K562 (cell line): ENCODE data around the gene TIPARP. TPM values are rescaled to one million over a fixed set of nuclear protein-coding genes. Genes with fewer than 3 reads are reported as not detected.

Source experiments
- ATAC-seq: fragments of 200-7000 bp; cut with Tn5 transposase; 3 replicates; pipeline ENCODE4 v1.9.1; 2020; ENCODE audit warnings: moderate library complexity
- BruUV-seq: library from RNA; stranded (reverse); fragments of 400-500 nt; replicated peaks from 2 replicates; lab custom pipeline; 2021; lab: Mats Ljungman, UMichigan
- CTCF ChIA-PET: fragments of 300-600 bp; formaldehyde crosslinking; extraction: SDS; loops from one replicate; lab custom pipeline; 2021; ENCODE audit warnings: low intra/inter-chr PET ratio; lab: Yijun Ruan, JAX
- POLR2A ChIA-PET: fragments of 300-600, 350-650 bp; sonication (Branson Sonifier 250); formaldehyde crosslinking; extraction: SDS; loops from one replicate; lab custom pipeline; 2021; ENCODE audit warnings: antibody characterized with exemption, inconsistent platforms; lab: Yijun Ruan, JAX
- DNase-seq, 4 experiments: peaks; one replicate each; pipeline versions ENCODE4 v3.0.0 to v3.0.0-alpha.2; 2011 to 2018; ENCODE audit warnings: low spot score in 3 of 4, mixed read lengths in 3 of 4; ENCODE audit errors: extremely low read depth in 1 of 4
- FAIRE-seq: peaks from 2 replicates; lab custom pipeline; 2011; peaks lifted over from hg19 to GRCh38; lab: Jason Lieb, UNC
- H2AFZ ChIP-seq: 2 replicates; pipeline ENCODE4 v1.6.0; 2011; ENCODE audit warnings: low read depth, low read length, control low read depth, inconsistent platforms
- H3K27ac ChIP-seq: fragments of 200-600 bp; 3 replicates; pipeline ENCODE4 v1.8.0; 2011; ENCODE audit warnings: low read depth, mild to moderate bottlenecking, control low read depth, inconsistent platforms, low read length, moderate library complexity, mixed read lengths; ENCODE audit errors: extremely low read depth
- H3K27me3 ChIP-seq, 2 experiments: fragments of 300-600 bp in 1 of 2; 2 replicates in 1 of 2; 3 replicates in 1 of 2; pipeline versions ENCODE4 v1.6.0 to v1.8.0; 2011; ENCODE audit warnings: inconsistent platforms in 2 of 2, low read length in 2 of 2, mild to moderate bottlenecking in 1 of 2, mixed read lengths in 1 of 2, moderate library complexity in 1 of 2; ENCODE audit not compliant: control insufficient read depth in 2 of 2, insufficient read depth in 2 of 2
- H3K36me3 ChIP-seq: fragments of 300-600 bp; 3 replicates; pipeline ENCODE4 v1.8.0; 2011; ENCODE audit warnings: mild to moderate bottlenecking, low read length, inconsistent platforms; ENCODE audit not compliant: control insufficient read depth, insufficient read depth
- H3K4me1 ChIP-seq, 2 experiments: fragments of 200-600 bp in 1 of 2; replicated peaks in 1 of 2; 2 replicates in 1 of 2; 3 replicates in 1 of 2; pipeline versions ENCODE4 v1.5.1 to v1.8.0; 2011; ENCODE audit warnings: inconsistent platforms in 2 of 2, low read length in 2 of 2, mild to moderate bottlenecking in 1 of 2, mixed read lengths in 1 of 2, moderate library complexity in 1 of 2; ENCODE audit not compliant: control insufficient read depth in 2 of 2, insufficient read depth in 2 of 2
- H3K4me2 ChIP-seq: 2 replicates; pipeline ENCODE4 v1.6.1; 2011; ENCODE audit warnings: low read length, control low read depth, inconsistent platforms, mixed read lengths; ENCODE audit not compliant: insufficient read depth
- H3K4me3 ChIP-seq: fragments of 200-600 bp; sonication (generic), shearing (Covaris generic); 2 replicates; pipeline ENCODE4 v1.5.1; 2016; ENCODE audit warnings: control low read depth, inconsistent platforms
- H3K79me2 ChIP-seq: fragments of 200-600 bp; 3 replicates; pipeline ENCODE4 v1.8.0; 2011; ENCODE audit warnings: low read length, inconsistent platforms; ENCODE audit not compliant: control insufficient read depth, insufficient read depth
- H3K9ac ChIP-seq, 2 experiments: 2 replicates each; pipeline versions ENCODE4 v1.6.0 to v1.6.1; 2011; ENCODE audit warnings: low read depth in 2 of 2, low read length in 2 of 2, control low read depth in 1 of 2, inconsistent platforms in 1 of 2, mild to moderate bottlenecking in 1 of 2, mixed read lengths in 1 of 2; ENCODE audit not compliant: insufficient read depth in 1 of 2
- H3K9me1 ChIP-seq: one replicate; pipeline ENCODE4 v1.6.0; 2011; ENCODE audit warnings: inconsistent platforms, mild to moderate bottlenecking, low read length, moderate library complexity; ENCODE audit not compliant: control insufficient read depth, insufficient read depth
- H3K9me3 ChIP-seq: replicated peaks from 2 replicates; pipeline ENCODE4 v1.5.1; 2011; ENCODE audit warnings: low read depth, low read length, inconsistent platforms; ENCODE audit not compliant: control insufficient read depth, insufficient read depth
- H4K20me1 ChIP-seq: replicated peaks from 2 replicates; pipeline ENCODE4 v1.6.1; 2011; ENCODE audit warnings: low read length, inconsistent platforms, mixed read lengths; ENCODE audit not compliant: control insufficient read depth, insufficient read depth
- ATF7 ChIP-seq: fragments of 450-650 bp; IDR thresholded peaks from 2 replicates; pipeline ENCODE4 v1.7.1; 2014; ENCODE audit warnings: mild to moderate bottlenecking, moderate library complexity
- CREB1 ChIP-seq, 2 experiments: sonication (generic) in 1 of 2; formaldehyde crosslinking in 1 of 2; IDR thresholded peaks; 2 replicates each; pipeline versions ENCODE4 v1.6.1 to v1.8.0; 2012 to 2022; ENCODE audit warnings: inconsistent platforms in 1 of 2, mild to moderate bottlenecking in 1 of 2, missing genetic modification reagents in 1 of 2, moderate library complexity in 1 of 2
- DIDO1 ChIP-seq: fragments of 450-650 bp; IDR thresholded peaks from 2 replicates; pipeline ENCODE4 v1.6.1; 2016; ENCODE audit warnings: low read depth, missing biosample characterization, missing genetic modification characterization
- MYC ChIP-seq, 2 experiments: fragments of 250-450 bp in 1 of 2; sonication (Bioruptor Pico) in 1 of 2; IDR thresholded peaks; 2 replicates each; pipeline versions ENCODE4 v1.5.1 to v1.6.1; 2012 to 2021; ENCODE audit warnings: low read depth in 2 of 2, borderline replicate concordance in 1 of 2, improper control_type of control experiment in 1 of 2, low read length in 1 of 2, mild to moderate bottlenecking in 1 of 2, moderate library complexity in 1 of 2
- POLR2A ChIP-seq: fragments of 450-650 bp; conservative IDR thresholded peaks from 2 replicates; pipeline ENCODE4 v1.6.1; 2016
- PYGO2 ChIP-seq: fragments of 450-650 bp; IDR thresholded peaks from 2 replicates; pipeline ENCODE4 v1.6.1; 2016; ENCODE audit warnings: mild to moderate bottlenecking, missing genetic modification characterization, moderate library complexity, missing compliant biosample characterization
- U2AF2 ChIP-seq: fragments of 200-400 bp; formaldehyde crosslinking; optimal IDR thresholded peaks from 2 replicates; pipeline ENCODE3; 2017; ENCODE audit warnings: low read depth, mild to moderate bottlenecking, low read length
- ZKSCAN1 ChIP-seq: fragments of 150-350 bp; IDR thresholded peaks from 2 replicates; pipeline ENCODE4 v1.6.1; 2016; ENCODE audit warnings: low read depth, low read length
- ZNF436 ChIP-seq: fragments of 250-450, 450-650 bp; sonication (Bioruptor Pico); formaldehyde crosslinking; IDR thresholded peaks from 2 replicates; pipeline ENCODE4 v1.7.0; 2020; ENCODE audit warnings: mild to moderate bottlenecking
- ZNF583 ChIP-seq: fragments of 250-450 bp; sonication (Bioruptor Pico); IDR thresholded peaks from 2 replicates; pipeline ENCODE4 v1.4.0; 2020
- ZSCAN32 ChIP-seq: fragments of 450-650 bp; formaldehyde crosslinking; IDR thresholded peaks from 2 replicates; pipeline ENCODE4 v1.4.0; 2020; ENCODE audit warnings: mild to moderate bottlenecking, moderate library complexity
- WGBS: fragments of 100-300 bp; shearing (Covaris generic); methylation state at CpG from one replicate; pipeline ENCODE4 v1.1.6; 2016; ENCODE audit warnings: low coverage, mixed read lengths; ENCODE audit not compliant: insufficient coverage; ENCODE audit errors: missing lambda C conversion rate; 5-methylcytosine and 5-hydroxymethylcytosine counted together
- in situ Hi-C: fragments of 300-500 bp; cut with MboI; formaldehyde crosslinking; loops from 4 replicates; pipeline ENCODE4 v1.15.0; 2018; ENCODE audit warnings: inconsistent platforms, mixed read lengths
- intact Hi-C: fragments of 100-400 bp; cut with micrococcal nuclease; formaldehyde crosslinking; loops from 2 replicates; pipeline ENCODE4 v1.14.2; 2022
- polyA plus RNA-seq, 8 experiments: library from polyadenylated mRNA; depleted of rRNA in 4 of 8; stranded (reverse) in 5 of 8; unstranded in 3 of 8; fragments of >200 nt; fragmentation: Nextera tagmentation in 2 of 8; fragmentation: Illumina TruSeq in 1 of 8; extraction: Ambion mirVana in 2 of 8; extraction: Trizol in 1 of 8; gene quantifications; 2 replicates each; pipeline versions ENCODE4 v1.2.1 to v1.2.3, GENCODE V29; 2011 to 2014; ENCODE audit warnings: inconsistent platforms in 1 of 8, missing spikeins in 1 of 8
- total RNA-seq, 7 experiments: library from RNA; depleted of rRNA in 6 of 7; stranded (reverse); fragments of >200 nt in 6 of 7; fragmentation: Illumina TruSeq in 2 of 7; extraction: Trizol in 2 of 7; gene quantifications; 2 replicates each; pipeline versions ENCODE4 v1.2.1 to v1.2.3, GENCODE V29; 2011 to 2021; ENCODE audit warnings: low replicate concordance in 1 of 7
- TF ChIP-seq, protein P1 (sequence below): fragments of 250-450 bp; sonication (Bioruptor Pico); IDR thresholded peaks from 2 replicates; pipeline ENCODE4 v1.4.0; 2020; ENCODE audit warnings: mild to moderate bottlenecking
- TF ChIP-seq, protein P2 (sequence below): sonication (generic); formaldehyde crosslinking; IDR thresholded peaks from 2 replicates; pipeline ENCODE4 v1.9.0; 2022; ENCODE audit warnings: mild to moderate bottlenecking, missing genetic modification reagents
- TF ChIP-seq, protein P3 (sequence below), 2 experiments: fragments of 450-650 bp; conservative IDR thresholded peaks; 2 replicates each; pipeline ENCODE4 v1.6.1; 2017; ENCODE audit warnings: mild to moderate bottlenecking in 2 of 2, moderate library complexity in 2 of 2
- TF ChIP-seq, protein P4 (sequence below): fragments of 450-650 bp; IDR thresholded peaks from 2 replicates; pipeline ENCODE4 v1.6.1; 2016; ENCODE audit warnings: borderline replicate concordance
- TF ChIP-seq, protein P5 (sequence below): fragments of 200-800 bp; sonication (Bioruptor generic); IDR thresholded peaks from 2 replicates; pipeline ENCODE4 v1.6.1; 2017; ENCODE audit warnings: missing genetic modification characterization, missing compliant biosample characterization

TIPARP gene
- total and polyA plus RNA-seq, 9 of the 15 experiments (the other 6 are each of a cell fraction or from before 2014, with no cell fraction given), result 2.4 to 29.4 (median 15.1) TPM

DNA sequence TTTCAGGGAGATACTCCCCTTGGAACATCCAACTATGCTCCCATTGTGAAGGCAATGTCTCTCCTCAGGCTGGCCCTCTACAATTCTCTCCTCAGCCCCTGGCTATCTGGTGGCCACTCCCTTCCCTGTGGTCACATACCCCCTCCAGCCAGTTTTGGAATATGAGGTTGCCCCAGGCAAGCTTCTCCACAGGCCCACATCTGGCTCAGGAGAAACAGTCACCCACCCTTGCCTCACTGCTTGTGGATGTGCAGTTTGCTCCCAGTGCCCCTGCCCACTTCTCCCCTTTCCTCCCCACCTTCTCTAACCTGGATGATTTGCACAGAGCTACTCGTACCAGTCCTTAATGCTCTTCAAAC, 15.7 kb upstream of the TIPARP start:
- 22% methylated on average over 1 of the region's 1 CpG for WGBS
- H3K9me1 ChIP-seq, result no peaks in the 10 kb centered on the region
- in situ Hi-C loops, result loop anchor here (25.0 kb wide), 1 partner anchor 646 kb away; no protein-coding TSS in a partner anchor
- POLR2A ChIA-PET, result interaction anchor here (0.6 to 1.6 kb wide), 2 partner anchors 11 to 15 kb away, joined by 3 read pairs; no protein-coding TSS in a partner anchor
- intact Hi-C loops, result no loop called here
- no peak overlapping the region for H3K4me2 ChIP-seq
- H3K9me3 ChIP-seq, result no peaks in the 10 kb centered on the region
- no TSS peak for BruUV-seq
- H2AFZ ChIP-seq, result peak overlapping the region; percentile 19; the same call in 1 of the 2 replicates
- no peak overlapping the region for H3K9ac ChIP-seq
- H3K4me3 ChIP-seq, result no peak overlapping the region
- H4K20me1 ChIP-seq, result no peaks in the 10 kb centered on the region
- FAIRE-seq, result no peak
- no peaks in the 10 kb centered on the region for H3K27me3 ChIP-seq
- H3K79me2 ChIP-seq, result no peaks in the 10 kb centered on the region
- no peaks in the 10 kb centered on the region for H3K36me3 ChIP-seq
- TF ChIP-seq PYGO2, result no peak
- TF ChIP-seq, protein P1, sequence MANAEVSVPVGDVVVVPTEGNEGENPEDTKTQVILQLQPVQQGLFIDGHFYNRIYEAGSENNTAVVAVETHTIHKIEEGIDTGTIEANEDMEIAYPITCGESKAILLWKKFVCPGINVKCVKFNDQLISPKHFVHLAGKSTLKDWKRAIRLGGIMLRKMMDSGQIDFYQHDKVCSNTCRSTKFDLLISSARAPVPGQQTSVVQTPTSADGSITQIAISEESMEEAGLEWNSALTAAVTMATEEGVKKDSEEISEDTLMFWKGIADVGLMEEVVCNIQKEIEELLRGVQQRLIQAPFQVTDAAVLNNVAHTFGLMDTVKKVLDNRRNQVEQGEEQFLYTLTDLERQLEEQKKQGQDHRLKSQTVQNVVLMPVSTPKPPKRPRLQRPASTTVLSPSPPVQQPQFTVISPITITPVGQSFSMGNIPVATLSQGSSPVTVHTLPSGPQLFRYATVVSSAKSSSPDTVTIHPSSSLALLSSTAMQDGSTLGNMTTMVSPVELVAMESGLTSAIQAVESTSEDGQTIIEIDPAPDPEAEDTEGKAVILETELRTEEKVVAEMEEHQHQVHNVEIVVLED (CRISPR knock-in tag), result no peak
- no peak for TF ChIP-seq U2AF2
- TF ChIP-seq, protein P2, sequence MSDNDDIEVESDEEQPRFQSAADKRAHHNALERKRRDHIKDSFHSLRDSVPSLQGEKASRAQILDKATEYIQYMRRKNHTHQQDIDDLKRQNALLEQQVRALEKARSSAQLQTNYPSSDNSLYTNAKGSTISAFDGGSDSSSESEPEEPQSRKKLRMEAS (CRISPR knock-in tag), result no peak
- TF ChIP-seq MYC (IDR thresholded peaks at IDR 0.05; ENCODE audit: low read depth, low read length), result no peak
- no peak for TF ChIP-seq MYC (CRISPR knock-in tag; IDR thresholded peaks at IDR 0.05; ENCODE audit: borderline replicate concordance, low read depth)
- TF ChIP-seq, protein P3, sequence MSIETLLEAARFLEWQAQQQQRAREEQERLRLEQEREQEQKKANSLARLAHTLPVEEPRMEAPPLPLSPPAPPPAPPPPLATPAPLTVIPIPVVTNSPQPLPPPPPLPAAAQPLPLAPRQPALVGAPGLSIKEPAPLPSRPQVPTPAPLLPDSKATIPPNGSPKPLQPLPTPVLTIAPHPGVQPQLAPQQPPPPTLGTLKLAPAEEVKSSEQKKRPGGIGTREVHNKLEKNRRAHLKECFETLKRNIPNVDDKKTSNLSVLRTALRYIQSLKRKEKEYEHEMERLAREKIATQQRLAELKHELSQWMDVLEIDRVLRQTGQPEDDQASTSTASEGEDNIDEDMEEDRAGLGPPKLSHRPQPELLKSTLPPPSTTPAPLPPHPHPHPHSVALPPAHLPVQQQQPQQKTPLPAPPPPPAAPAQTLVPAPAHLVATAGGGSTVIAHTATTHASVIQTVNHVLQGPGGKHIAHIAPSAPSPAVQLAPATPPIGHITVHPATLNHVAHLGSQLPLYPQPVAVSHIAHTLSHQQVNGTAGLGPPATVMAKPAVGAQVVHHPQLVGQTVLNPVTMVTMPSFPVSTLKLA (conservative IDR thresholded peaks at IDR 0.05), result no peak
- TF ChIP-seq ZKSCAN1, result no peak
- TF ChIP-seq ATF7, result no peak
- no peak for TF ChIP-seq ZNF436 (CRISPR knock-in tag)
- no peak for TF ChIP-seq POLR2A
- TF ChIP-seq CREB1 (IDR thresholded peaks at IDR 0.05), result no peak
- no peak for TF ChIP-seq CREB1 (CRISPR knock-in tag; IDR thresholded peaks at IDR 0.05)
- TF ChIP-seq ZNF583 (CRISPR knock-in tag), result no peak
- TF ChIP-seq, protein P4, sequence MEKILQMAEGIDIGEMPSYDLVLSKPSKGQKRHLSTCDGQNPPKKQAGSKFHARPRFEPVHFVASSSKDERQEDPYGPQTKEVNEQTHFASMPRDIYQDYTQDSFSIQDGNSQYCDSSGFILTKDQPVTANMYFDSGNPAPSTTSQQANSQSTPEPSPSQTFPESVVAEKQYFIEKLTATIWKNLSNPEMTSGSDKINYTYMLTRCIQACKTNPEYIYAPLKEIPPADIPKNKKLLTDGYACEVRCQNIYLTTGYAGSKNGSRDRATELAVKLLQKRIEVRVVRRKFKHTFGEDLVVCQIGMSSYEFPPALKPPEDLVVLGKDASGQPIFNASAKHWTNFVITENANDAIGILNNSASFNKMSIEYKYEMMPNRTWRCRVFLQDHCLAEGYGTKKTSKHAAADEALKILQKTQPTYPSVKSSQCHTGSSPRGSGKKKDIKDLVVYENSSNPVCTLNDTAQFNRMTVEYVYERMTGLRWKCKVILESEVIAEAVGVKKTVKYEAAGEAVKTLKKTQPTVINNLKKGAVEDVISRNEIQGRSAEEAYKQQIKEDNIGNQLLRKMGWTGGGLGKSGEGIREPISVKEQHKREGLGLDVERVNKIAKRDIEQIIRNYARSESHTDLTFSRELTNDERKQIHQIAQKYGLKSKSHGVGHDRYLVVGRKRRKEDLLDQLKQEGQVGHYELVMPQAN, result no peak
- no peak for TF ChIP-seq ZSCAN32 (CRISPR knock-in tag)
- TF ChIP-seq, protein P5, sequence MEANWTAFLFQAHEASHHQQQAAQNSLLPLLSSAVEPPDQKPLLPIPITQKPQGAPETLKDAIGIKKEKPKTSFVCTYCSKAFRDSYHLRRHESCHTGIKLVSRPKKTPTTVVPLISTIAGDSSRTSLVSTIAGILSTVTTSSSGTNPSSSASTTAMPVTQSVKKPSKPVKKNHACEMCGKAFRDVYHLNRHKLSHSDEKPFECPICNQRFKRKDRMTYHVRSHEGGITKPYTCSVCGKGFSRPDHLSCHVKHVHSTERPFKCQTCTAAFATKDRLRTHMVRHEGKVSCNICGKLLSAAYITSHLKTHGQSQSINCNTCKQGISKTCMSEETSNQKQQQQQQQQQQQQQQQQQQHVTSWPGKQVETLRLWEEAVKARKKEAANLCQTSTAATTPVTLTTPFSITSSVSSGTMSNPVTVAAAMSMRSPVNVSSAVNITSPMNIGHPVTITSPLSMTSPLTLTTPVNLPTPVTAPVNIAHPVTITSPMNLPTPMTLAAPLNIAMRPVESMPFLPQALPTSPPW (CRISPR knock-in tag), result no peak
- TF ChIP-seq DIDO1 (tag), result no peak
- TF ChIP-seq, all 486 proteins: peak for 0
- ATAC-seq (no peak), DNase-seq (no peak)
- CTCF ChIA-PET, result no interaction called here
- Histone ChIP-seq H3K4me1 (no peaks in the 10 kb centered on the region; a peak in 2 of 5 replicates), H3K27ac (no peak overlapping the region)
